IPS-15b (cell line): Measurements from ENCODE around the gene LYRM2.

Experiments
- H3K27me3 ChIP-seq: one replicate; pipeline ENCODE4 v1.6.1; 2013; ENCODE audit warnings: low read length; ENCODE audit not compliant: control insufficient read depth, insufficient read depth
- H3K36me3 ChIP-seq: one replicate; pipeline ENCODE4 v1.6.1; 2013; ENCODE audit warnings: low read length; ENCODE audit not compliant: control insufficient read depth, insufficient read depth
- H3K4me1 ChIP-seq: one replicate; pipeline ENCODE4 v1.6.1; 2013; ENCODE audit warnings: mild to moderate bottlenecking, low read length; ENCODE audit not compliant: control insufficient read depth, insufficient read depth
- H3K4me3 ChIP-seq: one replicate; pipeline ENCODE4 v1.5.1; 2013; ENCODE audit warnings: low read depth, low read length
- H3K9ac ChIP-seq: one replicate; pipeline ENCODE4 v1.6.1; 2013; ENCODE audit warnings: low read depth, mild to moderate bottlenecking, low read length
- H3K9me3 ChIP-seq: one replicate; pipeline ENCODE4 v1.6.1; 2013; ENCODE audit warnings: mild to moderate bottlenecking, low read length; ENCODE audit not compliant: control insufficient read depth, insufficient read depth

LYRM2 gene

DNA sequence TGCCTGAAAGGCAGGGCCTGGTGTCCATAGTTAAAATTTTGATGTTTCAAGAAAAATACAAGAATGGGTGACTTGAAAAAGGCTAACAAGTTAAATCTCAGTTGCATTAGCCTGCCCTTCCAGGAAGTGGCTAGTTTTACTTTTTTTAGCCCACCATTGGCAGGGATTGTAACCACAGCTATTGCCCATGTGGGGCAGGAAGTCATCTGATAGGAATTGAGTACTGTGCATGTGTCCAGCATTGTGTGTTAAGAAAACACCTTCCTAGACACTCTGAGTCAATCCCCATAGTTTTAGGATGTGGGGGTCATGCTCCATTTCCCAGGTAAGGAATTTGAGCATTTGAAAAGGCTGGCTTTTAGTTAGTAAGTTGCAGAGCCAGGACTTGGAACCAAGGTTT lies 26.9 kb downstream of the LYRM2 start:
- H3K27me3 ChIP-seq, result no peaks in the 10 kb centered on the region
- H3K4me3 ChIP-seq, result no peak overlapping the region
- no peaks in the 10 kb centered on the region for H3K4me1 ChIP-seq
- H3K9me3 ChIP-seq, result no peaks in the 10 kb centered on the region
- H3K36me3 ChIP-seq, result no peaks in the 10 kb centered on the region
- H3K9ac ChIP-seq, result no peak overlapping the region

DNA sequence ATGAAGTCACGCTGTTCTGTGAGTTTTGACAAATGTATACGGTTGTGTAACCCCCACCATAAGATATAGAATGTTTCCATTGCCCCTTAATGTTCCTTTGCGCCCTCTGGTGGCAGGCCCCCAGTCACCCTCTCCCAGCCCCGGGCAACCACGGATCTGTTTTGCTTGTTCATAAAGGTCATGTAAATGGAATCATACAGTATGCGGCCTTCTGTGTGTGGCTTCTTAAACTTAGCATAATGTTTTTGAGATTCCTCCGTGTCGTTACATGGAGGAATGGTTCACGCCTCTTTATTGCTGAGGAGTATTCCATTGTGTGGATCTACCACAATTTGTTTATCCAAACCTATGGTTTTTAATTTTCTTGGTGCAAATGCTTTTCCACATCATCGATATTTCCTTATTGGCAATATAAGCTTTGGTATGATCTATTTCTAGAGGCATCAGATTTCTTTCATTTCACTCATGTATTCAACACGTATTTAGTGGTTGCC lies 28.4 kb downstream of the LYRM2 start:
- Histone ChIP-seq H3K36me3 (no peaks in the 10 kb centered on the region), H3K27me3 (no peaks in the 10 kb centered on the region), H3K9ac (no peak overlapping the region), H3K4me1 (no peaks in the 10 kb centered on the region), H3K4me3 (no peak overlapping the region), H3K9me3 (no peaks in the 10 kb centered on the region)

GRCh38 chr6:89605861-89606260 lies 32.7 kb downstream of the LYRM2 start:
- H3K9ac ChIP-seq, result no peak overlapping the region
- no peaks in the 10 kb centered on the region for H3K27me3 ChIP-seq
- no peaks in the 10 kb centered on the region for H3K36me3 ChIP-seq
- H3K4me1 ChIP-seq, result no peaks in the 10 kb centered on the region
- H3K9me3 ChIP-seq, result no peaks in the 10 kb centered on the region
- no peak overlapping the region for H3K4me3 ChIP-seq

DNA sequence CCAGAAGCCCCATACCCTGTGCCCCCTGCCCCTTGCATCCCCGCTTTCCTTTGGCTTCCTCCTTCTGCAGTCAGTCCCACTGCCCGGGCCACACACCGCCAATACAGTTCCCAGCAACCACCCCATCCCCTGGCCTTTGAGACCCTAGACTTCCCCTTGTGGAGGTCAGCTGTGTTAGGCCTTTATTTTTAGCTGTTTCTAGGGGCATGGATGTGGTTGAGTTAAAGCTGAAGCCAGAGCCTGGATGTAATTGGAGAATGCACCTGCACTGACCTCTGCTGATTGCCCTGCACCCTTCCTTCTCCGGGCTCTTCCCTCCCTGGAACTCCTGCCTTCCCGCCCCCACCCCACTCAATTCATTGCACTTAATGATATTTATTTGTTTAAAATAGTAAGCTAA lies 33.9 kb downstream of the LYRM2 start:
- Histone ChIP-seq H3K9me3 (no peaks in the 10 kb centered on the region), H3K27me3 (no peaks in the 10 kb centered on the region), H3K36me3 (no peaks in the 10 kb centered on the region)

GRCh38 chr6:89602166-89602565 lies 36.4 kb downstream of the LYRM2 start:
- Histone ChIP-seq H3K4me3 (no peak overlapping the region), H3K27me3 (no peaks in the 10 kb centered on the region), H3K9ac (no peak overlapping the region), H3K4me1 (no peaks in the 10 kb centered on the region), H3K9me3 (no peaks in the 10 kb centered on the region), H3K36me3 (no peaks in the 10 kb centered on the region)

More for the DNA sequence above, 33.9 kb downstream of the LYRM2 start:
- Histone ChIP-seq H3K4me1 (no peaks in the 10 kb centered on the region), H3K4me3 (no peak overlapping the region), H3K9ac (no peak overlapping the region)

DNA sequence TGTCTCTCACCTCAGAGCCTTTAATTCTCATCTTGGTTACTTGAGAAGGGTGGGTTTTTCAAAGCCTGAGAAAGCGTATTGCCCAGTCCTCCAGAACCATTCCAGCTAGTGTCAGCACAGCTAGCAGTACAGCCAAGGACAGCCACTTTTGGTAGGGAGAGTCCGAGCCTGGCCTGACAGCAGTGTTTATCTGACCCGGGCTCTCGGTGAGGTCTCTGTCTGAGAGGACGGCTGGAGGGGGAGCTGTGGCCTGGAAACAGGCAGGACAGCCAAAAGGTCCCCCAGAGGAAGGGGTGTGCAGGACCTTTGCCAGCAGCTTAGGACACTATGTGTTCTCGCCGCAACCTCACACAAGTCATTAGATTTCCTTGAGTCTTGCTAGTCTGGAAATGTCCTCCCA lies 38.8 kb downstream of the LYRM2 start:
- H3K9me3 ChIP-seq, result no peaks in the 10 kb centered on the region
- no peaks in the 10 kb centered on the region for H3K27me3 ChIP-seq
- H3K4me1 ChIP-seq, result no peaks in the 10 kb centered on the region
- H3K9ac ChIP-seq, result no peak overlapping the region
- H3K4me3 ChIP-seq, result no peak overlapping the region
- H3K36me3 ChIP-seq, result no peaks in the 10 kb centered on the region

DNA sequence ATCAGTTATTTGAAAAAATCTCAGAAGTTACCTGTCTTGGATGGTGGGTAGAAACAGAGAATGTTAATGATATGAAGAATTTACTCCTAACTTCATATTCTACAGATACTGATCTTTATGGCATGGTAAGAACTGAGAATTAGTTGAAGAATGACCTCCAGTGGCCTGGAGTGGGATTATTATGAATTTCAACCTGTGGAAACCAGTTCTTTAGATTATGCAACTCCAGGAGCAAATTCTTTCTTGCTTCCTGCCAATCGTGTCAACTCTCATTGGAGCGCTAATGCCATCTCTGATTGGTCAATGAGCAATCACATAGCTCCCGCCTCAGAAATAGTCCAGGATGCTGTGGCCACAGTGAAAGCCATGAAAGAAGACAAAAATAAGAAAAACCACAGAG lies 40.6 kb downstream of the LYRM2 start:
- no peaks in the 10 kb centered on the region for H3K27me3 ChIP-seq
- no peak overlapping the region for H3K4me3 ChIP-seq
- no peak overlapping the region for H3K9ac ChIP-seq
- H3K9me3 ChIP-seq, result no peaks in the 10 kb centered on the region
- H3K36me3 ChIP-seq, result no peaks in the 10 kb centered on the region
- no peaks in the 10 kb centered on the region for H3K4me1 ChIP-seq

DNA sequence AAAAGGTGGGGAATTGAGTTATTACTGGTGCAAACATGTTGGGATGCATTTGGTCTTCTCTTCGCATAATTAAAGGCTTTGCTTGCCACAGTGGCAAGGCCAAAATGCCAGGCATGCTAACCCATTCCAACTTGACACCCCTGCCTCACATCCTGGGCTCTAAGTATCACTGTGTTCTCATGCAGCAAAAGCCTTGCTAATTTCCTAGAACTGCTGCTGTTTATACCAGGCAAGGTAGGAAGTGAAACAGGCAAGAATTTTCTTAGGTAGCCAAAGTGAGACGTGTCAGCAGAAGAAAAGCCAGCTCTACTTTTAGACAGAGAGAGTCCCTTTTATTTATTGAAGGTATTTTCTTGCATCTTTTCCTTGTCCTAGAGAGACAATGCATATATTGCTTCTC lies 41.2 kb downstream of the LYRM2 start:
- Histone ChIP-seq H3K36me3 (no peaks in the 10 kb centered on the region), H3K9me3 (no peaks in the 10 kb centered on the region), H3K4me3 (no peak overlapping the region), H3K4me1 (no peaks in the 10 kb centered on the region), H3K27me3 (no peaks in the 10 kb centered on the region), H3K9ac (no peak overlapping the region)

DNA sequence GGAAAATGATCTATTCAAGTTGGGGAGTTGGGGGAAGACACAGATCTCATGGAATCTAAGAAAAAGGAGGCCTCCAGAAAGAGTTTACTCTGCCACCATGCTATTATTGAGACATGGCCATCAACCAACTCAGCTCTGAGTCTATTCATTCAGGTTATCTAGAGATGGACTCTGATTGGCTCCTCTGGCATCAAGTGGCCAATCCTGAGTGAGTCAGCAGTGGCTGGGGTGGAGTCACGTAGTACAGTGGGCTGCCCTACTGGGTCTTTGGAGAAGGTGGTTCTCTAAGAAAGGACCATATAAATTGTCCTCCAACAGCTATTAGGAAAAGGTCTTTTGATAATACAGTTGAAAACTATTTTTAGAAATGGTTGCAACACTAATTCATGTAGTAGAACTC lies 42.1 kb downstream of the LYRM2 start:
- Histone ChIP-seq H3K36me3 (no peaks in the 10 kb centered on the region), H3K9me3 (no peaks in the 10 kb centered on the region), H3K27me3 (no peaks in the 10 kb centered on the region), H3K4me1 (no peaks in the 10 kb centered on the region), H3K4me3 (no peak overlapping the region), H3K9ac (no peak overlapping the region)

DNA sequence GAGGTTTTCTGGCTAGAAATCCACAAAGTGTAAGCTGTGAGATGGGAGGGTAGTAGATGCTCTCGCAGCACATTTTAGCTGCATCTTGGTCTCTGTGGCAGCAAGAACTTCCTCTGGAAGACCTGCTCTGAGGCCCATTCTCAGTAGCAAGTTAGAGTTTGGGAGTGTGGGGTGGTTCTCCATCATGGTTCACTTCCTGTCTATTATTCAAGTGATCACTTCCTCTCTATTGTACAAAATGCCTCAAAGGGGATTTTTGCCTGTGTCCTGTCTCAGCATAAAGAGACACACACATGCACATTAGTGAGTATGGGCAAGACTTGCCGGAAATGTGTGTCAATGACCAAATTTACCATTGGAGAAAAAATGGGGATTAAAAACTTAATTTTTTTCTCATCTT lies 42.5 kb downstream of the LYRM2 start:
- H3K9ac ChIP-seq, result no peak overlapping the region
- no peak overlapping the region for H3K4me3 ChIP-seq

GRCh38 chr6:89591745-89592144 lies 46.8 kb downstream of the LYRM2 start:
- H3K4me1 ChIP-seq, result peaks cover 3% of the 10 kb centered on the region
- no peaks in the 10 kb centered on the region for H3K9me3 ChIP-seq
- H3K4me3 ChIP-seq, result no peak overlapping the region
- H3K9ac ChIP-seq, result no peak overlapping the region
- no peaks in the 10 kb centered on the region for H3K36me3 ChIP-seq
- no peaks in the 10 kb centered on the region for H3K27me3 ChIP-seq

More for the DNA sequence above, 42.5 kb downstream of the LYRM2 start:
- Histone ChIP-seq H3K9me3 (no peaks in the 10 kb centered on the region), H3K36me3 (no peaks in the 10 kb centered on the region), H3K27me3 (no peaks in the 10 kb centered on the region), H3K4me1 (no peaks in the 10 kb centered on the region)

DNA sequence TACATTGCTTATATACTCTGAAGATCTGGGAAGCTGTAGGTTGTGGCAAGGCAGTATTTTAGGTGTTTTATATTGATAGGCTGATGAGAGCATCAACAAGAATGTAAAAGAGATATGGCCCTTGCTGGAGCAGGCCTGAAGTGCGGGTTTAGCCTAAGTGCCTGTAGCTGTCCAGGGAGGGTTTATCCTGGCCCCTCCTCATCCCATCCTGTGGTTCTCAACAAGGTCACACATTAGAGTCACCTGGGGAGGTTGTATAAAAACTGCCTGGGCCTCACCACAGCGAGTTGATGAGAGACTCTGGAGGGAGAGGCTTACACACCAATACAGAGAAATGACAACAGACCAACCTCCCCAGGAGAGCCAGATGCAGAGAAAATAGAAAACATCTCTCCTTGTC lies 48.4 kb downstream of the LYRM2 start:
- H3K27me3 ChIP-seq, result no peaks in the 10 kb centered on the region
- H3K9me3 ChIP-seq, result no peaks in the 10 kb centered on the region
- no peak overlapping the region for H3K9ac ChIP-seq
- no peaks in the 10 kb centered on the region for H3K36me3 ChIP-seq
- H3K4me1 ChIP-seq, result peaks cover 3% of the 10 kb centered on the region
- no peak overlapping the region for H3K4me3 ChIP-seq
